ENCODE data around the gene XYLT1.

The XYLT1 gene

GRCh38 chr16:17070882-17071592 lies 399.7 kb downstream of the XYLT1 start:
- peak overlapping the region; percentile 69 for H3K9ac ChIP-seq (ENCODE audit: low read length)
- peak overlapping the region; percentile 76 for H3K4me3 ChIP-seq (ENCODE audit: low read length)
- peaks cover 53% of the 10 kb centered on the region for H3K4me1 ChIP-seq (ENCODE audit: low read length)
- H2AFZ ChIP-seq (ENCODE audit: low read depth, low read length), result peak overlapping the region; percentile 73; the same call in 1 of the 2 replicates
- H4K20me1 ChIP-seq (ENCODE audit: insufficient read depth, low read length), result no peaks in the 10 kb centered on the region
- H3K27ac ChIP-seq (ENCODE audit: low read length), result peak overlapping the region; percentile 94
- no peaks in the 10 kb centered on the region for H3K9me3 ChIP-seq (ENCODE audit: insufficient read depth, low read length)
- H3K36me3 ChIP-seq (replicated peaks; ENCODE audit: low read depth, low read length), result peaks cover 3% of the 10 kb centered on the region
- TF ChIP-seq EZH2phosphoT487 (IDR thresholded peaks at IDR 0.05; ENCODE audit: low read depth), result no peak
- TF ChIP-seq, protein P1, sequence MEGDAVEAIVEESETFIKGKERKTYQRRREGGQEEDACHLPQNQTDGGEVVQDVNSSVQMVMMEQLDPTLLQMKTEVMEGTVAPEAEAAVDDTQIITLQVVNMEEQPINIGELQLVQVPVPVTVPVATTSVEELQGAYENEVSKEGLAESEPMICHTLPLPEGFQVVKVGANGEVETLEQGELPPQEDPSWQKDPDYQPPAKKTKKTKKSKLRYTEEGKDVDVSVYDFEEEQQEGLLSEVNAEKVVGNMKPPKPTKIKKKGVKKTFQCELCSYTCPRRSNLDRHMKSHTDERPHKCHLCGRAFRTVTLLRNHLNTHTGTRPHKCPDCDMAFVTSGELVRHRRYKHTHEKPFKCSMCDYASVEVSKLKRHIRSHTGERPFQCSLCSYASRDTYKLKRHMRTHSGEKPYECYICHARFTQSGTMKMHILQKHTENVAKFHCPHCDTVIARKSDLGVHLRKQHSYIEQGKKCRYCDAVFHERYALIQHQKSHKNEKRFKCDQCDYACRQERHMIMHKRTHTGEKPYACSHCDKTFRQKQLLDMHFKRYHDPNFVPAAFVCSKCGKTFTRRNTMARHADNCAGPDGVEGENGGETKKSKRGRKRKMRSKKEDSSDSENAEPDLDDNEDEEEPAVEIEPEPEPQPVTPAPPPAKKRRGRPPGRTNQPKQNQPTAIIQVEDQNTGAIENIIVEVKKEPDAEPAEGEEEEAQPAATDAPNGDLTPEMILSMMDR (IDR thresholded peaks at IDR 0.05; ENCODE audit: low read depth, low read length), result no peak
- peaks cover 11% of the 10 kb centered on the region for H3K27me3 ChIP-seq (ENCODE audit: low read depth, low read length)
- peak overlapping the region; percentile 89 for H3K4me2 ChIP-seq (ENCODE audit: low read length)
- no peaks in the 10 kb centered on the region for H3K79me2 ChIP-seq (ENCODE audit: low read length)

DNA sequence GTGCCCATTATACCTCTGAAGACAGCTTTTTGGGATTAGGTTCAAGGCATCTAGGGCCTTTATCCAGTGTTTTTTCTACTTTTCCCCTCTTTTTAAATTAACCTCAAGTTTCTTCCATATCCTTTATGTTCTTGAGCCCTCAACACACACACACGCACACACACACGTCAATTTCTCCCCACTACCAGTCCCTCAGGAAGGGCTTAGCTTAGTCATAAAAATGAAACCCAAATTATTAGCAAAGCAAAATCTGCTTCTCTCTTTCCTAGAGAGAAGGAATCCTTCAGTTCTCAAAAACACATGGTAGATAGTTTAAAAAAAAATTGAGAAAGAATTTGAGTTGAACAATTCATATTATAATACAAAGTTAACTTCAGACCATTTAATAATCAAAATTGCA lies 401.1 kb downstream of the XYLT1 start:
- TF ChIP-seq EZH2phosphoT487 (IDR thresholded peaks at IDR 0.05; ENCODE audit: low read depth), result no peak
- TF ChIP-seq, protein P1 (IDR thresholded peaks at IDR 0.05; ENCODE audit: low read depth, low read length), result no peak
- Histone ChIP-seq H3K4me1 (ENCODE audit: low read length) (peaks cover 53% of the 10 kb centered on the region), H3K9me3 (ENCODE audit: insufficient read depth, low read length) (no peaks in the 10 kb centered on the region), H3K4me2 (ENCODE audit: low read length) (peak overlapping the region; percentile 64), H3K27me3 (ENCODE audit: low read depth, low read length) (peaks cover 13% of the 10 kb centered on the region), H3K79me2 (ENCODE audit: low read length) (no peaks in the 10 kb centered on the region), H4K20me1 (ENCODE audit: insufficient read depth, low read length) (no peaks in the 10 kb centered on the region), H2AFZ (ENCODE audit: low read depth, low read length) (no peak overlapping the region), H3K36me3 (replicated peaks; ENCODE audit: low read depth, low read length) (peaks cover 3% of the 10 kb centered on the region), H3K4me3 (ENCODE audit: low read length) (peak overlapping the region; percentile 18; the same call in 1 of the 2 replicates), H3K27ac (ENCODE audit: low read length) (peak overlapping the region; percentile 94), H3K9ac (ENCODE audit: low read length) (no peak overlapping the region)

GRCh38 chr16:17068524-17068923 lies 402.2 kb downstream of the XYLT1 start:
- H3K9me3 ChIP-seq (ENCODE audit: insufficient read depth, low read length), result no peaks in the 10 kb centered on the region
- no peaks in the 10 kb centered on the region for H3K79me2 ChIP-seq (ENCODE audit: low read length)
- peak overlapping the region; percentile 64 for H3K4me2 ChIP-seq (ENCODE audit: low read length)
- no peak overlapping the region for H3K4me3 ChIP-seq (ENCODE audit: low read length)
- no peak for TF ChIP-seq EZH2phosphoT487 (IDR thresholded peaks at IDR 0.05; ENCODE audit: low read depth)
- TF ChIP-seq, protein P1 (IDR thresholded peaks at IDR 0.05; ENCODE audit: low read depth, low read length), result no peak
- H2AFZ ChIP-seq (ENCODE audit: low read depth, low read length), result no peak overlapping the region
- H3K9ac ChIP-seq (ENCODE audit: low read length), result no peak overlapping the region
- H3K4me1 ChIP-seq (ENCODE audit: low read length), result peaks cover 56% of the 10 kb centered on the region
- H4K20me1 ChIP-seq (ENCODE audit: insufficient read depth, low read length), result no peaks in the 10 kb centered on the region
- H3K36me3 ChIP-seq (replicated peaks; ENCODE audit: low read depth, low read length), result peaks cover 3% of the 10 kb centered on the region
- H3K27ac ChIP-seq (ENCODE audit: low read length), result no peak overlapping the region
- H3K27me3 ChIP-seq (ENCODE audit: low read depth, low read length), result peaks cover 17% of the 10 kb centered on the region

DNA sequence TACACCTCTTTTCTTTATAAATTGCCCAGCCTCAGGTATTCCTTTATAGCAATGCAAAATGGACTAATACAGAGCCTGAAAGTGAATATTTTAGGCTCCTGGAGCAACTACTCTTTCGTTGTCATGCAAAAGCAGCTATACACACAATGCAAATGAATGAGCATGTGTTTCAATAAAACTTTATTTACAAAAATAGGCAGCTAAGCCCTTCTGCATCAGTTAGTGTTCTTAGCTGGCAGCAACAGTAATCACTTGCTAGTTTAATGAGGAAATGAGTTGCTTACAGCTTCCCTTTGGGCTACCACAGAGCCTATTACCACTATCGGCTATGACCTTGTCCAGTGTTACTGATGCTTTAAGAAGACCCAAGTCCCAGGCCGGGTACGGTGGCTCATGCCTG lies 402.9 kb downstream of the XYLT1 start:
- no peak overlapping the region for H3K27ac ChIP-seq (ENCODE audit: low read length)
- H3K27me3 ChIP-seq (ENCODE audit: low read depth, low read length), result peaks cover 17% of the 10 kb centered on the region; the same call in 1 of the 2 replicates
- H2AFZ ChIP-seq (ENCODE audit: low read depth, low read length), result no peak overlapping the region
- H3K79me2 ChIP-seq (ENCODE audit: low read length), result no peaks in the 10 kb centered on the region
- no peak overlapping the region for H3K9ac ChIP-seq (ENCODE audit: low read length)
- peaks cover 3% of the 10 kb centered on the region for H3K36me3 ChIP-seq (replicated peaks; ENCODE audit: low read depth, low read length)
- TF ChIP-seq, protein P1 (IDR thresholded peaks at IDR 0.05; ENCODE audit: low read depth, low read length), result no peak
- no peak for TF ChIP-seq EZH2phosphoT487 (IDR thresholded peaks at IDR 0.05; ENCODE audit: low read depth)
- no peaks in the 10 kb centered on the region for H3K9me3 ChIP-seq (ENCODE audit: insufficient read depth, low read length)
- no peak overlapping the region for H3K4me3 ChIP-seq (ENCODE audit: low read length)
- H4K20me1 ChIP-seq (ENCODE audit: insufficient read depth, low read length), result no peaks in the 10 kb centered on the region
- H3K4me1 ChIP-seq (ENCODE audit: low read length), result peaks cover 57% of the 10 kb centered on the region
- no peak overlapping the region for H3K4me2 ChIP-seq (ENCODE audit: low read length)

Data from OCI-LY3 (cell line).